SU-DHL-6 (cell line): ENCODE results near the gene TCL1A.

Experiments
- CTCF ChIP-seq: fragments of 200-600 bp; sonication (generic); IDR thresholded peaks from one replicate; pipeline ENCODE4 v1.5.1; 2017; ENCODE audit warnings: antibody characterized with exemption, mild to moderate bottlenecking, low read length, moderate library complexity; ENCODE audit not compliant: insufficient read depth, poor library complexity, severe bottlenecking
- EZH2phosphoT487 ChIP-seq: fragments of 200-600 bp; sonication (generic), shearing (Covaris generic); conservative IDR thresholded peaks from 2 replicates; pipeline ENCODE4 v1.6.1; 2018; ENCODE audit warnings: mild to moderate bottlenecking, antibody characterized with exemption, low read length, moderate library complexity, mixed read lengths

- no peak for TF ChIP-seq CTCF
- TF ChIP-seq EZH2phosphoT487: no peak
Measured at GRCh38 chr14:95677179-95677835, 36.6 kb downstream of the TCL1A start.
